H1 (cell line): ENCODE data around the gene SKAP1. TPM values are rescaled to one million over a fixed set of nuclear protein-coding genes. Genes with fewer than 3 reads are reported as not detected.

ENCODE experiments used
- CTCF ChIA-PET: fragments of 300-600 bp; sonication (Branson Sonifier 250); formaldehyde crosslinking; loops from one replicate; lab custom pipeline; 2021; ENCODE audit not compliant: partially characterized antibody; lab: Charles Lee
- POLR2A ChIA-PET: fragments of 300-600 bp; sonication (Branson Sonifier 250); formaldehyde crosslinking; loops from one replicate; lab custom pipeline; 2021; ENCODE audit warnings: inconsistent platforms; ENCODE audit not compliant: partially characterized antibody; lab: Charles Lee
- DNase-seq, 2 experiments: peaks; one replicate each; pipeline versions ENCODE4 v3.0.0 to v3.0.0-alpha.2; 2010 to 2022; ENCODE audit warnings: low spot score in 2 of 2, low read depth in 1 of 2, mixed read lengths in 1 of 2
- FAIRE-seq: peaks from 2 replicates; lab custom pipeline; 2011; peaks lifted over from hg19 to GRCh38; lab: Jason Lieb, UNC
- H2AFZ ChIP-seq: 2 replicates; pipeline ENCODE4 v1.8.1; 2012; ENCODE audit warnings: low read length, inconsistent platforms
- H2AK5ac ChIP-seq: 2 replicates; pipeline ENCODE4 v1.6.1; 2013; ENCODE audit warnings: low read depth, low read length
- H2BK120ac ChIP-seq: replicated peaks from 2 replicates; pipeline ENCODE3; 2013; ENCODE audit warnings: low read depth, low read length, inconsistent platforms
- H2BK12ac ChIP-seq: 2 replicates; pipeline ENCODE4 v1.6.1; 2013; ENCODE audit warnings: low read depth, low read length
- H2BK15ac ChIP-seq: 2 replicates; pipeline ENCODE4 v1.6.1; 2013; ENCODE audit warnings: low read length
- H2BK20ac ChIP-seq: 2 replicates; pipeline ENCODE4 v1.6.1; 2013; ENCODE audit warnings: low read length
- H2BK5ac ChIP-seq: 2 replicates; pipeline ENCODE4 v1.6.1; 2013; ENCODE audit warnings: low read depth, low read length
- H3K14ac ChIP-seq: 2 replicates; pipeline ENCODE4 v1.6.1; 2013; ENCODE audit warnings: inconsistent platforms; ENCODE audit not compliant: insufficient read length
- H3K18ac ChIP-seq: 2 replicates; pipeline ENCODE4 v1.6.1; 2013; ENCODE audit warnings: low read length; ENCODE audit errors: extremely low read depth
- H3K23ac ChIP-seq: 2 replicates; pipeline ENCODE4 v1.6.1; 2013; ENCODE audit warnings: inconsistent platforms; ENCODE audit not compliant: insufficient read length
- H3K23me2 ChIP-seq: 2 replicates; pipeline ENCODE4 v1.6.1; 2013; ENCODE audit warnings: low read depth, low read length
- H3K27ac ChIP-seq: 2 replicates; pipeline ENCODE4 v1.6.1; 2011; ENCODE audit warnings: low read depth, low read length, inconsistent platforms
- H3K27me3 ChIP-seq, 4 experiments: replicated peaks in 1 of 4; 1 replicate in 1 of 4; 2 replicates in 3 of 4; pipeline versions ENCODE4 v1.6.1 to v1.8.1; 2011 to 2013; ENCODE audit warnings: low read length in 3 of 4, mild to moderate bottlenecking in 3 of 4, inconsistent platforms in 2 of 4, mixed read lengths in 2 of 4, moderate library complexity in 1 of 4; ENCODE audit not compliant: control insufficient read depth in 3 of 4, insufficient read depth in 3 of 4; ENCODE audit errors: extremely low read depth in 1 of 4
- H3K36me3 ChIP-seq, 4 experiments: 2 replicates each; pipeline versions ENCODE4 v1.6.1 to v1.8.1; 2011 to 2013; ENCODE audit warnings: mild to moderate bottlenecking in 4 of 4, low read length in 3 of 4, moderate library complexity in 2 of 4, control low read depth in 1 of 4, inconsistent platforms in 1 of 4; ENCODE audit not compliant: insufficient read depth in 4 of 4, control insufficient read depth in 2 of 4
- H3K4ac ChIP-seq: replicated peaks from 2 replicates; pipeline ENCODE3; 2013; ENCODE audit warnings: low read length, low read depth, mixed read lengths, inconsistent platforms; ENCODE audit not compliant: insufficient read length
- H3K4me1 ChIP-seq, 4 experiments: replicated peaks in 1 of 4; 1 replicate in 1 of 4; 2 replicates in 3 of 4; pipeline versions ENCODE4 v1.6.1 to v1.8.1; 2011 to 2013; ENCODE audit warnings: low read length in 3 of 4, inconsistent platforms in 2 of 4, mixed read lengths in 1 of 4; ENCODE audit not compliant: insufficient read depth in 4 of 4, control insufficient read depth in 3 of 4
- H3K4me2 ChIP-seq, 2 experiments: 2 replicates each; pipeline versions ENCODE4 v1.6.1 to v1.8.1; 2011 to 2013; ENCODE audit warnings: low read depth in 2 of 2, low read length in 2 of 2, control low read depth in 1 of 2, inconsistent platforms in 1 of 2, mild to moderate bottlenecking in 1 of 2; ENCODE audit not compliant: insufficient read depth in 1 of 2
- H3K4me3 ChIP-seq, 4 experiments: fragments of 200-600, 300-600 bp in 1 of 4; sonication (generic), shearing (Covaris generic), sonication (Bioruptor Twin) in 1 of 4; 2 replicates each; pipeline versions ENCODE4 v1.5.1 to v1.8.1; 2011 to 2016; ENCODE audit warnings: low read length in 4 of 4, low read depth in 3 of 4, control low read depth in 2 of 4, inconsistent platforms in 2 of 4, mild to moderate bottlenecking in 2 of 4, mixed read lengths in 1 of 4, moderate library complexity in 1 of 4; ENCODE audit not compliant: insufficient read depth in 2 of 4; ENCODE audit errors: extremely low read depth in 1 of 4
- H3K56ac ChIP-seq: replicated peaks from 2 replicates; pipeline ENCODE3; 2013; ENCODE audit warnings: low read depth, mild to moderate bottlenecking, mixed read lengths, low read length, inconsistent platforms; ENCODE audit not compliant: insufficient read length
- H3K79me1 ChIP-seq: 2 replicates; pipeline ENCODE4 v1.6.1; 2013; ENCODE audit warnings: low read depth, low read length, control low read depth
- H3K79me2 ChIP-seq, 2 experiments: 2 replicates each; pipeline versions ENCODE4 v1.6.1 to v1.8.1; 2012 to 2013; ENCODE audit warnings: low read length in 2 of 2, mild to moderate bottlenecking in 2 of 2, inconsistent platforms in 1 of 2; ENCODE audit not compliant: insufficient read depth in 2 of 2, control insufficient read depth in 1 of 2
- H3K9ac ChIP-seq, 4 experiments: replicated peaks in 1 of 4; 1 replicate in 1 of 4; 2 replicates in 3 of 4; pipeline versions ENCODE4 v1.6.1 to v1.8.1; 2011 to 2013; ENCODE audit warnings: low read depth in 3 of 4, low read length in 3 of 4, control low read depth in 2 of 4, mild to moderate bottlenecking in 2 of 4, moderate library complexity in 2 of 4, inconsistent platforms in 1 of 4; ENCODE audit errors: extremely low read depth in 1 of 4
- H3K9me3 ChIP-seq, 2 experiments: 2 replicates each; pipeline versions ENCODE4 v1.6.1 to v1.8.1; 2012 to 2013; ENCODE audit warnings: mild to moderate bottlenecking in 2 of 2, moderate library complexity in 2 of 2, control low read depth in 1 of 2, inconsistent platforms in 1 of 2, low read depth in 1 of 2, low read length in 1 of 2, mixed read lengths in 1 of 2; ENCODE audit not compliant: insufficient read depth in 2 of 2
- H4K20me1 ChIP-seq, 2 experiments: replicated peaks in 1 of 2; 2 replicates each; pipeline versions ENCODE3 to v1.8.1; 2011 to 2013; ENCODE audit warnings: inconsistent platforms in 2 of 2, low read length in 2 of 2, mild to moderate bottlenecking in 1 of 2; ENCODE audit not compliant: insufficient read depth in 2 of 2, control insufficient read depth in 1 of 2
- H4K5ac ChIP-seq: 2 replicates; pipeline ENCODE4 v1.6.1; 2013; ENCODE audit warnings: low read length, low read depth, mixed read lengths, inconsistent platforms; ENCODE audit not compliant: insufficient read length
- H4K8ac ChIP-seq: 2 replicates; pipeline ENCODE4 v1.8.0; 2013; ENCODE audit warnings: mild to moderate bottlenecking, moderate library complexity, low read length, inconsistent platforms; ENCODE audit not compliant: insufficient read depth; ENCODE audit errors: extremely low read depth
- H4K91ac ChIP-seq: replicated peaks from 2 replicates; pipeline ENCODE3; 2013; ENCODE audit warnings: low read length, mixed read lengths, inconsistent platforms; ENCODE audit not compliant: insufficient read length
- WGBS, 2 experiments: shearing (Covaris generic) in 1 of 2; methylation state at CpG; one replicate each; pipeline versions ENCODE4 v1.1.6 to v1.1.7; 2013 to 2015; ENCODE audit warnings: low lambda C conversion rate in 2 of 2, mixed read lengths in 2 of 2, inconsistent platforms in 1 of 2, low coverage in 1 of 2, missing lambda C conversion rate in 1 of 2; ENCODE audit not compliant: insufficient replicate concordance in 2 of 2, insufficient coverage in 1 of 2, insufficient read length in 1 of 2; ENCODE audit errors: extremely low coverage in 1 of 2, missing lambda C conversion rate in 1 of 2; 5-methylcytosine and 5-hydroxymethylcytosine counted together
- polyA plus RNA-seq, 7 experiments: library from polyadenylated mRNA; depleted of rRNA in 3 of 7; stranded (reverse) in 5 of 7; unstranded in 2 of 7; fragments of >200 nt in 5 of 7; fragments of 200-250 nt in 2 of 7; gene quantifications; 1 replicate in 5 of 7; 2 replicates in 1 of 7; 4 replicates in 1 of 7; pipeline versions ENCODE4 v1.2.1 to v1.2.3, GENCODE V29; 2011 to 2013; ENCODE audit warnings: missing spikeins in 2 of 7, mixed read lengths in 2 of 7
- total RNA-seq: library from RNA; stranded (reverse); fragmentation: NEBNext Ultra II Directional; extraction: Animal tissue kit (Norgen Biotek cat#: 25700); gene quantifications from 2 replicates; pipeline ENCODE4 v1.2.1, GENCODE V29; 2021

SKAP1 gene
- total and polyA plus RNA-seq, 2 of the 8 experiments (the other 6 are each of a cell fraction or from before 2014, with no cell fraction given): not detected

DNA sequence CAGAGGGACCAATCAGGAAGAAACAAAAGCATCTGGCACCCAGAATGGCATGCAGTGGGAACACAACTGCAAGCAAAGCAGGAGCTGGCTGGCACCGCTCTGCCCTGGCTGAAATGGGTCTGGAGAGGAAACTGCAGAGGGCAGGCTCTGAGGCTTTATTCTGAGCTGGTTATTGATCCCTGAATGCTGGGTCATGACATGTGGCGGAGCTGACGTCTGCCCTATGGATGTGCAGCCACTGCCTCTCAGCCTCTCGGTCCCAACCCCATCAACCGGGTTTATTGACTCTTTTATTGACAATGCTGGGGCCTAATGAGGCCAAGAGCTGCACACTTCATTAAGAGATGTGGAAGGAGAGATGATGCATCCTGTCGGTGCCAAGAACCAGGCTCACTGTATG lies 3.9 kb upstream of the SKAP1 start:
- H3K4me3 ChIP-seq: no peak overlapping the region
- H4K8ac ChIP-seq: no peak overlapping the region
- no peak overlapping the region for H3K14ac ChIP-seq
- no peak overlapping the region for H2AFZ ChIP-seq
- no peak overlapping the region for H2BK15ac ChIP-seq
- no peak overlapping the region for H3K9ac ChIP-seq
- peaks cover 11 to 30% (median 27%) of the 10 kb centered on the region in 4 experiments for H3K27me3 ChIP-seq
- H3K27ac ChIP-seq: no peak overlapping the region
- H2AK5ac ChIP-seq: no peak overlapping the region
- no peaks in the 10 kb centered on the region for H3K23me2 ChIP-seq
- H3K79me1 ChIP-seq: no peaks in the 10 kb centered on the region
- no peak overlapping the region for H2BK120ac ChIP-seq
- no peak overlapping the region for H3K56ac ChIP-seq
- no peaks in the 10 kb centered on the region for H4K20me1 ChIP-seq
- H3K9me3 ChIP-seq: no peaks in the 10 kb centered on the region
- H3K79me2 ChIP-seq: no peaks in the 10 kb centered on the region
- no peak overlapping the region for H3K23ac ChIP-seq
- H2BK20ac ChIP-seq: no peak overlapping the region
- H4K5ac ChIP-seq: no peak overlapping the region
- no peak overlapping the region for H4K91ac ChIP-seq
- no peak overlapping the region for H2BK5ac ChIP-seq
- H3K4me2 ChIP-seq: no peak overlapping the region
- H3K36me3 ChIP-seq: no peaks in the 10 kb centered on the region
- H3K18ac ChIP-seq: no peak overlapping the region
- no peak overlapping the region for H2BK12ac ChIP-seq
- no peak overlapping the region for H3K4ac ChIP-seq
- POLR2A ChIA-PET: no interaction called here
- FAIRE-seq (no peak), DNase-seq (no peak)
- peaks cover 0 to 3% (median 0%) of the 10 kb centered on the region in 4 experiments; a peak in 2 of 7 replicates for H3K4me1 ChIP-seq
- WGBS, 2 experiments: 93% methylated on average over 6 of the region's 6 CpGs; no CpG with 5 or more reads in 1 of the 2 experiments
- CTCF ChIA-PET: interaction anchor here (0.9 to 2.4 kb wide), 13 partner anchors 13 to 238 kb away, joined by 3 to 6 read pairs (median 4); no protein-coding TSS in a partner anchor
